Measurements from ENCODE around the gene BBIP1. TPM values are rescaled to one million over a fixed set of nuclear protein-coding genes. Genes with fewer than 3 reads are reported as not detected.

Gene BBIP1
- total RNA-seq, 4 donors from 2014 or later: 7.8 to 16.8 (median 12.4) TPM

- Histone ChIP-seq H3K27ac (peak overlapping the region in 2 of 4 donors; percentile 46 to 52), H3K27me3 (no peaks in the 10 kb centered on the region), H3K36me3 (peaks cover 0 to 30% (median 0%) of the 10 kb centered on the region in 3 donors), H3K4me1 (peaks cover 6 to 26% (median 8%) of the 10 kb centered on the region in 3 donors), H3K4me3 (no peak overlapping the region), H3K9me3 (no peaks in the 10 kb centered on the region)
- no peak for DNase-seq
- WGBS, 2 donors: 77 to 80% methylated on average over 3 of the region's 3 CpGs
- intact Hi-C loops (cut with DNase I): loop anchor here (10.0 kb wide), 1 partner anchor 289 kb away; no protein-coding TSS in a partner anchor
- no peak for TF ChIP-seq CTCF (IDR thresholded peaks at IDR 0.05)
- TF ChIP-seq POLR2A (IDR thresholded peaks at IDR 0.05): no peak
Observed at GRCh38 chr10:110903280-110904278, 15.4 kb downstream of the BBIP1 start.

DNA sequence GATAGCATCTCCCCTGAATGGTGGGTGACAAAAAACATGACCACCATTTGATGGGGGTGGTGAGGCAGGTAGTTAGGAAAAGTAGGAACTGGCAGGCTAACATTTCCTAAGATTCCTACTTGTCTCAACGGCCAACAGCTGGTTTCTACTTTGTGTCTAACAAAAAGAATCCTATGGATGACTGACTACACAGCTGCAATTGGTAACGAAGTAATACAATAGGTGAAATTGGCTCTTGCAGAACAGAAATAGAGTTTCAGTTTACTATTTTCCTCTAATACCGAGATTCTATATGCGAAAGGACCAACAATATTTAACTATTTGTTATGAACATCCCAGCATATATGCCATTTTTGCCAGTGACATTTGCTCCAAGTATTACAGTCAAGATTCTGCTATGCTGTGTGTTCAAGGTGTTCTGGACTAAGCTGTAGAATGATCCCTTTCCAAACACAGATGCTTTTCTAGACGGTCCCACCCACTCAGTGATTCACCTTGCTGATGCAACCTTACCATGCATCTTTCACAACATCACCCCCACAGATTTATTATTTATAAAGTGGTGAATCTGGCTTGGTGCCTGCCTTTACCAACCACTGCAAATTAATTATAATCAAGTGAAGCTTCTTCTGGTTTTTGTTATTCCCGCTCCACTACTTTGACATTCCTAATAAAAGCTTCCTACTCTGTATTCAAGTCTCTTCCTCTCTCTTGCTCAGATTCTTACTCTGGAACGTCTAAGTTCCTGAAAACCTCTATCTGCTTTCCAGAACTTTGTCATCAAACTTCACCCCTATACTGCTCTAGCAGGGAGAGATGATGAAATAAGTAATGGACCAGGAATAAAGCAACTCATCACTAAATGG lies 16.8 kb downstream of the BBIP1 start:
- no peaks in the 10 kb centered on the region for H3K27me3 ChIP-seq
- peaks cover 0 to 44% (median 0%) of the 10 kb centered on the region in 3 donors for H3K36me3 ChIP-seq
- H3K9me3 ChIP-seq: no peaks in the 10 kb centered on the region
- WGBS, 2 donors: 45 to 46% methylated on average over 7 of the region's 7 CpGs
- intact Hi-C loops (cut with DNase I): loop anchor here (10.0 kb wide), 1 partner anchor 287 kb away; no protein-coding TSS in a partner anchor
- no peak for DNase-seq
- no peak for TF ChIP-seq CTCF (IDR thresholded peaks at IDR 0.05)
- TF ChIP-seq POLR2A (IDR thresholded peaks at IDR 0.05): no peak
- H3K4me3 ChIP-seq: no peak overlapping the region
- H3K27ac ChIP-seq: peak overlapping the region in 3 of 4 donors; percentile 40 to 52 (median 46)
- H3K4me1 ChIP-seq: peaks cover 6 to 29% (median 8%) of the 10 kb centered on the region in 3 donors

DNA sequence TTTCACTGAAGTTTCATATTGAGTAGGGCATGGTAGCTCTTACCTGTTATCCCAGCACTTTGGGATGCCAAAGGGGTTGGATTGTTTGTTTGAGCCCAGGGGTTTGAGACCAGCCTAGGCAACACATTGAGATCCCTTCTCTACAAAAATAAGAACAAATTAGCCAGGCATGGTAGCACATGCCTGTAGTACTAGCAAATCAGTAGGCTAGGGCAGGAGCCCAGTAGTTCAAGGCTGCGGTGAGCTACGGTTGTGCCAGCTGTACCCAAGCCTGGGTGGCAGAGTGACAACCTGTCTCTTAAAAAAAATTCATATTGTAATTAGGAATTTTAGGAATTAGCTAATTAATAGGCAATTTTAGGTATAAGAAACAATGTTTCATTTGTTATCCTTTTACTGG lies 18.0 kb downstream of the BBIP1 start:
- Histone ChIP-seq H3K4me1 (peaks cover 6 to 39% (median 8%) of the 10 kb centered on the region in 3 donors), H3K27me3 (no peaks in the 10 kb centered on the region), H3K36me3 (peaks cover 0 to 56% (median 5%) of the 10 kb centered on the region in 3 donors), H3K27ac (no peak overlapping the region), H3K4me3 (no peak overlapping the region), H3K9me3 (no peaks in the 10 kb centered on the region)
- intact Hi-C loops (cut with DNase I): loop anchor here (10.0 kb wide), 1 partner anchor 286 kb away; no protein-coding TSS in a partner anchor
- no peak for DNase-seq
- no peak for TF ChIP-seq CTCF (IDR thresholded peaks at IDR 0.05)
- no peak for TF ChIP-seq POLR2A (IDR thresholded peaks at IDR 0.05)
- WGBS, 2 donors: 90 to 100% methylated on average over 2 of the region's 2 CpGs

- TF ChIP-seq CTCF (IDR thresholded peaks at IDR 0.05) (no peak), POLR2A (IDR thresholded peaks at IDR 0.05) (no peak)
- DNase-seq: no peak
- peaks cover 6 to 48% (median 8%) of the 10 kb centered on the region in 3 donors for H3K4me1 ChIP-seq
Observed at GRCh38 chr10:110898391-110898790, 20.6 kb downstream of the BBIP1 start.

More at GRCh38 chr10:110898391-110898790, 20.6 kb downstream of the BBIP1 start:
- intact Hi-C loops (cut with DNase I): loop anchor here (10.0 kb wide), 1 partner anchor 154 kb away; no protein-coding TSS in a partner anchor
- H3K36me3 ChIP-seq: peaks cover 4 to 81% (median 14%) of the 10 kb centered on the region in 3 donors
- H3K4me3 ChIP-seq: no peak overlapping the region
- H3K27me3 ChIP-seq: no peaks in the 10 kb centered on the region
- H3K27ac ChIP-seq: no peak overlapping the region
- no peaks in the 10 kb centered on the region for H3K9me3 ChIP-seq

Measured in esophagus squamous epithelium (tissue), 5 donors.